Measurements from ENCODE around the gene DAP.
"Not testable (repeated sequence)": the region's sequence is repeated elsewhere in the genome, so short reads cannot be mapped to it uniquely, and the experiment has no call there.

The DAP gene

DNA sequence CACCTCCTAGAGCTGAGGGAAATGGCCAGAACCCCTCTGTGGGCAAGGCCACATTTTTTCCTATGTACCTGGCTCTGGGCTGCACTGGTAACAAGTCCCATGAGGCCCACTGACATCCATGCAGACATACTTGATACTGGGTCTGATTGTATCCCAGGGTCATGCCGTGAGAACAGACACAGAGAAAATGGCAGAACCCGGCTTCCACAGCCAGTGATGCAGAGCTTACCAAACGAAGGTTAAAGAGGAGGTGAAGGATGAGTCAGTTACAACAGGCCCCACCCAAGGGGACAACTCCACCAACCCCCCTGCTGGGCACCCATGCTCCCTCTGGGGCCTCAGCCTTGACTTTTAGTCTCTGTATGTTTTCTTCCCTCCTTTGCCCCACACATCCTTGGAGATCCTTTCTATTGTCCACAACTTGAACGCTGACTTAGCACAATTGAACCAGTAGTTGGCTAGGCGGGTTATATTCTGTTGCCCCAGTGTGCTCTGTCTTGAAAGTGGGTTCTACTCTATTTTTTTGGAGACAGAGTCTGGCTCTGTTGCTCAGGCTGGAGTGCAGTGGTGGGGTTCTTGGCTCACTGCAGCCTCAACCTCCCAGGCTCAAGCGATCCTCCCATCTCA is 93.5 kb downstream of the DAP start:
- DNase-seq (no peak), ATAC-seq (replicated peaks) (no peak)
- H3K4me1 Mint-ChIP-seq: no peaks in the 10 kb centered on the region
- no peak overlapping the region for H3K27ac Mint-ChIP-seq
- no peak overlapping the region for H3K4me3 Mint-ChIP-seq
- no peaks in the 10 kb centered on the region for H3K27me3 Mint-ChIP-seq
- no peaks in the 10 kb centered on the region for H3K36me3 Mint-ChIP-seq
- H3K9me3 Mint-ChIP-seq: no peaks in the 10 kb centered on the region

DNA sequence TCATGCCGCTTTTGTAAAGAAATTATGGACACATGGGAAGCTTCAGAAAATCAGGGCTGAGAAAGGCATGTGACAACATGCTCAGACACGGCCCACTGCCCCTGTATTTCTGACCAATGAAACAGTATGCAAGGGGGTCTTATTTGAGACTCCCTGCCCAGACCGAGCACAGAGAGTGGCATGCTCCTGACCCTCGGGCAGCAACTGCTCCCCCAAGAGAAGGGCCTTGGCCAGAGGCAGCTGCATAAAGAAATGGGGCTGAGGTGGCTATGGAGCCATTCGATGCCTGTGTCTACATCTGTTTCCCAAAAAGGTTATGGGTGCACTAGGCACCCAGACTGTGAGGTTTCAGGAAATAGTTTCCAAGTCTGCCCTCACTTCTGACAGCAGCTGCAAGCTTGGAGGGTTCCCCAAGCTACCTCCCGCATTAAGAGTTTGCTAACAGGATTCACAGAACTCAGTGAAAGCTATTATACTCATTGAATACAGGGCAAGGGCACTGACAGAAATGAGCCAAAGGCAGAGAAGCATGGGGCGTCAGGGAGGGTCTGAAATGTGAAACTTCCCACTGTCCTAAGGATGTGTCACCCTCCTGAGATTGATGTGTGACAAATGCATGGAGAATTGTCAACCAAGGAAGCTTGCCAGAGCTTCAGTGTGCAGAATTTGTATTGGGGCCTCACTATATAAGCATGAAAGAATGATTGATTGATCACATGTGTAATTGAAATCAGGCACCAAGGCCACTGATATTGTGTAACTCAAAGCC is 94.3 kb downstream of the DAP start:
- no peak overlapping the region for H3K4me3 Mint-ChIP-seq
- DNase-seq: no peak
- no peaks in the 10 kb centered on the region for H3K9me3 Mint-ChIP-seq
- no peak for ATAC-seq (replicated peaks)
- no peaks in the 10 kb centered on the region for H3K36me3 Mint-ChIP-seq
- peaks cover 0 to 4% of the 10 kb centered on the region in 2 donors for H3K4me1 Mint-ChIP-seq
- no peaks in the 10 kb centered on the region for H3K27me3 Mint-ChIP-seq
- no peak overlapping the region for H3K27ac Mint-ChIP-seq

DNA sequence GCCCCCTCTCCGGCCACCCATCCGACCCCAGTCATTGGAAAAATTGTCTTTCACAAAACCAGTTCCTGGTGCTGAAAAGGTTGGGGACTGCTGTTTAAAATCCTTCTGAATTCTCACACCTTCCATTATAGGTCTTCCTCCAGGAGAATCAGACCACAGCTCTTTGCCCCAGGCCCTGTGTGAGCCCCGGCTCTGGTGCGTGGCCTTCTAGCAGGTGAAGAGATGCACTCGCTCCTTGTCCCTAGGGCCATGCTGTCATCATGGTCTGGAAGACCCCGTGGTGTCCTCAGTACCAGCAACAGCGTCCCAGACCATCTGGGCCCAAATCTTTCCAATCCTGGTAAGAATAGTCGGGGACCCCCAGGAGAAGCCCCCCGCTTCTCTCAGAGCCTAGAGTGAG is 95.2 kb downstream of the DAP start:
- no peak for ATAC-seq (replicated peaks)
- Mint-ChIP-seq H3K27me3 (no peaks in the 10 kb centered on the region), H3K4me3 (no peak overlapping the region), H3K36me3 (no peaks in the 10 kb centered on the region), H3K9me3 (no peaks in the 10 kb centered on the region), H3K4me1 (peaks cover 0 to 4% of the 10 kb centered on the region in 2 donors), H3K27ac (no peak overlapping the region)
- no peak for DNase-seq

DNA sequence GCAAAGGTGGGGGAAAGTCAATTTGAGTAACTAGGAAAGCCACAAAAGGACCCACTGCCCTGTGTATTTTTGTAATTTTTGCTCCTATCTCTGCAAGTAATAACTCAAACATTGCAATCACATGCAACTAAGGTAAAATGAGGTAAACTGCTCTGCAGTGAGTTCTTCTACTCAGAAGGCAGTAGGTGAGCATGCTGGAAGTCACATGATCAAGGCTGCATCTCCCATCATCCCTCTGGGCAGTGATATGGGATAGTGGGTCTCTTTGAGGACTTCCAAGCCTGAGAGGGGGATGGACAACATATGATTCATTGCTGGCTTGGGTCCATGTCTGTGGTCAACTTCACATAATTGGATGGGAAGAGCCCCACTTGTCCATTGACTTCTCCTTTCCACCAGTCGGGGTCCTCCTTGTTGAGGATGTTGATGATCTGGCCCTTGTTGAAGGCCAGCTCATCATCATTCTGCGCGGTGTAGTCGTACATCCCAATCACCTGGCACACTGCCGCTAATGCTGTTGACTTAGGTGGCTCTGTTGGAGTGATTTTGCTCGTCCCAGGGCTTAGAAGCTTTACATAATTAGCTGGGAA is 96.8 kb downstream of the DAP start:
- H3K36me3 Mint-ChIP-seq, DNase-seq, H3K27me3 Mint-ChIP-seq: not testable (repeated sequence)

DNA sequence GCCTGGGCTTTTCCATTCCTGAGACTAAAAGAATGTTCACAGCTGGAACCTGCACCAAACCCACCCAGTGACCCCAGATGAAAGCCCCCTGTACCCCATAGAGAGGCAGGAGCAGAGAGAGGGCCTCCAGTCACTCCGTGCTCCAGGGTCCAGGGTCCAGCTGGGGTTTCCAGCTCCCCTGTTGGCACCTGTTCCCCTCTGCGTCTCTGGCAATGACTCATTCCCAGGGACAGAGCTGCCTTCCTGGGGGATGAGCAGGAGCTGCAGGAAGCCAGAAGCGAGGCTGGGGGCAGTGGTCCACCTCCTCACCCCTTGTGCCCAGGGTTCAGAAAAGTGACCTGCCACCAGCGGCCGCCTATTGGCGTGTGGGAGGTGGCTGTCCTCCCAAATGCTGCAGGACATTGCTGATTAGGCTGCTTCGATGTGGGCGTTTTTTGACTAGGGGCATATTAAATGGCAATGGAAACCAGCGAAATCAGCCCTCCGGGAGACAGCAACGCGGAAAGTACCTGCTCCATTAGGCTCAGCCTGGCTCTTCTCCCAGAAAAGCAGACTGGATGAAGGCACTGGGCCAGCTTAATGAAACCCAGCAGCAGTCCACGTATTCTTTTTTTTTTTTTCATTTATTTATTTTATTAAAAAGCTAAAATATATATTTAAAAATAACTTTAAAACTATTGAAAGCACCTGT is 97.4 kb downstream of the DAP start:
- Mint-ChIP-seq H3K9me3 (no peaks in the 10 kb centered on the region), H3K27ac (no peak overlapping the region), H3K27me3 (no peaks in the 10 kb centered on the region), H3K4me1 (peaks cover 0 to 4% of the 10 kb centered on the region in 2 donors), H3K36me3 (no peaks in the 10 kb centered on the region), H3K4me3 (no peak overlapping the region)
- no peak for ATAC-seq (replicated peaks)
- no peak for DNase-seq

More for the DNA sequence above, 96.8 kb downstream of the DAP start:
- not testable (repeated sequence) for H3K4me1 Mint-ChIP-seq; H3K9me3 Mint-ChIP-seq; ATAC-seq (replicated peaks); H3K4me3 Mint-ChIP-seq
- H3K27ac Mint-ChIP-seq: peak overlapping the region; percentile 31

DNA sequence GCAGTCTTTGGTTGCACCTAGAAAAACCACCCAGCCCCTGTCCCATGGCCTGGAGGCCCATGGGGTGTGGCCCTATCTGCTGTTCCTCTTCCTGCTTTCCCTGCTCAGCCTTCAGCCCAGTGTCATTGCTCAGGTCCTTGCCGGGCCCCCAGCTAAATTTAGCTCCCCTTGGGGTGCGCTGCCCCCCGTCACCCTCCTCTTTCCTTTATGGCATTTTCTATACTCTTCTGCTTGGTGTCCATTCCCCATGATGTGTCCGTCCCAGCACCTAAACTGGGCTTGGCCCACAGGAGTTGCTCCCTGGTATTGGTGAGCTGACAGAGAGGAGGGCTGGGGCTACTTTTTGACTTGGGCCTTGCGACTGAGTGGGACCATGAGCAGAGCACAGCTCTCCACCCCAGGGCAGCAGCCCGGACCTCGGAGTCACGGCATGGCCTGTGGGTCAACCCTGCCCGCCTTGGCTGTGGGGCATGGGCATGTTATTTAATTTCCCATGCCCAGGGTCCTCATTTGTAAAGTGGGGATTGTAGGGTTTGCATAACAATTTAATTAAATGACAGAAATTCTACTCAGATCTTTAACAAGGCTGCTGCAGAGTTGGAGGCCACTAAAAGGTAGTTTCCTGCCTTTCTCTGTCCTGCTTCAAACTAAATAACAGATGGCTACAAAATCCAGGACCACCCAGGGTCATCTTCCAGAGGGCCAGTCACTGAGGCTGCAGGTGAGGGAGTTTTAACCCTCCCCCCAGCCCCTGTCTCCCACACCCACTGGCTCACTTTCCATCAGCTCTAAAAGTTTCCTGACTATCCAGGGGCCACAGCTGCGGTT is 98.2 kb downstream of the DAP start:
- Mint-ChIP-seq H3K27me3 (no peaks in the 10 kb centered on the region), H3K36me3 (peaks cover 0 to 7% of the 10 kb centered on the region in 2 donors), H3K4me3 (no peak overlapping the region), H3K9me3 (no peaks in the 10 kb centered on the region), H3K4me1 (peaks cover 0 to 4% of the 10 kb centered on the region in 2 donors), H3K27ac (no peak overlapping the region)
- ATAC-seq (replicated peaks) (no peak), DNase-seq (no peak)

DNA sequence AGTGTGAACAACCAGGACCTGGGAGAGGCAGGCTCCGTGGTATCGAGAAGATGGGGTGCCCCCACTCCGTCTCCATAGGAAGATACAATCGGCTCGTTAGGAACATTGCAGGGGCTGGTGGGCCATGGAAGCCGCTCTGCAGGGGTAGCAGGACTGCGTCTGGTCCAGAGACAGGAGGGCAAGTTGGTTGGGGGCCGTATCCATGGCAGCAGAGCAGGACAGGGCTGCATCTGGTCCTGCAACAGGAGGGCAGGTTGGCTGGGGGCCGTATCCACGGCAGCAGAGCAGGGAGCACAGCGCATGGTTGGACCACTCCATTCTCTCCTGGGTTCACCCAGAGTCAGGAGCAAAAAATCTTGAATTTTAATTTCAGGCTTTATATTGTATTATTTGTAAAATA is 99.0 kb downstream of the DAP start:
- peaks cover 0 to 9% of the 10 kb centered on the region in 2 donors for H3K36me3 Mint-ChIP-seq
- H3K27ac Mint-ChIP-seq: no peak overlapping the region
- H3K9me3 Mint-ChIP-seq: no peaks in the 10 kb centered on the region
- DNase-seq (no peak), ATAC-seq (replicated peaks) (no peak)
- no peaks in the 10 kb centered on the region for H3K27me3 Mint-ChIP-seq
- peaks cover 0 to 4% of the 10 kb centered on the region in 2 donors for H3K4me1 Mint-ChIP-seq
- no peak overlapping the region for H3K4me3 Mint-ChIP-seq

DNA sequence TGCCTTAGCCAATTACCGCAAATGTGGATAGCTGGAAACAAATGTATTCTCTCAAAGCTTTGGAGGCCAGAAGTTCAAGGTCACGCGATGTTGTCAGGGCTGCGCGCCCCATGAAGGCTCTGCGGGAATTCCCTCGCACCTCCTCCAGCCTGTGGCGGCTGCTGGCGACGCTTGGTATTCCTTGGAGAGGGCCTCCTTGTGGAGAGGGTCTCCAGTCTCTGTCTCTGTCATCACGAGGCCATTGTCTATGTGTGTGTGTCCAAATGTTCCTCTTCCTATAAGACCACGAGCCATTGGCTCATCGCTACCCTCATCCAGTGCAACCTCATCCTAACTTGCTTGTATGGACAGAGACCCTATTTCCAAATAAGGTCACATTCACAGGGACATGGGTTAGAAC is 99.6 kb downstream of the DAP start:
- no peaks in the 10 kb centered on the region for H3K27me3 Mint-ChIP-seq
- DNase-seq (no peak), ATAC-seq (replicated peaks) (no peak)
- no peak overlapping the region for H3K4me3 Mint-ChIP-seq
- H3K4me1 Mint-ChIP-seq: peaks cover 0 to 4% of the 10 kb centered on the region in 2 donors
- H3K9me3 Mint-ChIP-seq: no peaks in the 10 kb centered on the region
- peak overlapping the region; percentile 47 for H3K27ac Mint-ChIP-seq
- H3K36me3 Mint-ChIP-seq: peaks cover 4 to 12% of the 10 kb centered on the region in 2 donors

DNA sequence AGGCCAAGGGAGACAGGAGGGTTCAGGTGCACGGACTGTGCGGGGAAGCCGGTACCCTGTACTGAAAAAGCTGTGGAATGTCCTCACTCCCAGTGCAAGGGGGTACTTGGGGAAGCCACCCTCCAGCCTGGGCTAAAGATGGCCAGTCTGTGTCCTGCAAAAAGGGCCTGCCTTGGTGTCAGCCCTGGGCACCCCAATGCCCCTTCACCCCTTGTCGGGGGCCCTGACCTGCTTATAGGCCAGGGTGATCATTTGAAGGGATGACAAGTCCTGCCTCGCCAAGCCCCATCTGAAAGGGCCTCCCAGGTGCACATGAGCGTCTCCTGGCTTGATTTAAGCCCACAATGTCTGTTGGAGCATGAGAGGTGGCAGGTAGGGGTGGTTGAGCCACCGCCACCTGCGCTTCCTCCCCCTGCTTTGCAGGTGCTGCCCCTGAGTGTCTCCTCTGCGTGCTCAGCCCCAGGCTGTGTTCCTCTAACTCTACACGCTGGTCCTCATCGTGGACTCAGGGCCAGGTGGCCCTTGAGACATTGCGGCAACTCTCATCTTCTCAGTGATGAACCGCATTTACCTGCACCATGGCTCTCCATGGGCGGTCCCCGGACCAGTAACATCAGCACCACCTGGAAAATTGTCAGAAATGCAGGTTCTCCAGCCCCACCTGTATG is 100.2 kb downstream of the DAP start:
- H3K36me3 Mint-ChIP-seq: peaks cover 9 to 18% of the 10 kb centered on the region in 2 donors
- H3K27ac Mint-ChIP-seq: peak overlapping the region; percentile 47
- no peaks in the 10 kb centered on the region for H3K27me3 Mint-ChIP-seq

DNA sequence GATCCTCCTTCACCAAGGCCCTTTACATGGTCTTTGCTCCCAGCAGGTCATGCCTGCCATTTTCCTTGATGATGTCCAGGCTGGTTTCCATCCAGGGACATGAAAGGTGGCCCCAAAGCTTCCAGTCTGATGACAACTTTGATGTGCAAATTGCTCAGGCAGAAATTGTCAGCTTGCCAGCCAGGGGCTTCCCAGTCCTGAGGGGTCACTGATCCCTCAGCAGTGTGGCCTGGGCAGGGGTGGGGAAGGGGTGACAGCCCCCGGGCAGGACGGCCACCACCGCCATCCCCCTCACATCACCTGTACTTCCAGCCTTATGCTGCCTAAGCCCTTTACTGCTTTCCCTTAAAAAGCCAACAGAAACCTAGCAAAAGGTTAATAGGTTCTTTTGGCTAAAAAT is 100.9 kb downstream of the DAP start:
- Mint-ChIP-seq H3K4me1 (peaks cover 9% of the 10 kb centered on the region in 2 donors), H3K9me3 (no peaks in the 10 kb centered on the region), H3K27ac (peak overlapping the region; percentile 47), H3K27me3 (no peaks in the 10 kb centered on the region), H3K36me3 (peaks cover 16 to 25% of the 10 kb centered on the region in 2 donors), H3K4me3 (no peak overlapping the region)
- ATAC-seq (replicated peaks) (no peak), DNase-seq (no peak)

More for the DNA sequence above, 100.2 kb downstream of the DAP start:
- DNase-seq (no peak), ATAC-seq (replicated peaks) (peak; percentile 46 to 50)
- no peak overlapping the region for H3K4me3 Mint-ChIP-seq
- H3K9me3 Mint-ChIP-seq: no peaks in the 10 kb centered on the region
- peaks cover 4 to 7% of the 10 kb centered on the region in 2 donors for H3K4me1 Mint-ChIP-seq

DNA sequence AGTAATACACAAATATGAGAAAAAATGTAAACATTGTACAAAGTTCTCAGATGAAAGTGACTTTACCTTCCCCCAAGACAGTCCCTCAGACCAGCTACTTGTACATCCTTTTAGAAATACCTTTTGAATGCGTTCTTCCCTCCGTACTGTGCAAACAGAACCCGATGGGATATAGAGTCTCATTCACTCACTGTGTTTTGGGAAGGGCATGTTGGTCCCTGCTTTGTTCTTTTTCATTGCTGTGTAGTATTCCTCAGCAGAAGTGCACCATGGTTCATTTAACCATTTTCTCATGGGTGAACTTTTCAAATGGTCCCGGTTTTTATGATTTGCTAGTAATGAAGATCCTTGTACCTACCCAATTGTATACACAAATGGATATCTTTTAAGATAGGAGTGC is 102.8 kb downstream of the DAP start:
- Mint-ChIP-seq H3K27me3 (no peaks in the 10 kb centered on the region), H3K36me3 (peaks cover 34 to 44% of the 10 kb centered on the region in 2 donors), H3K27ac (peak overlapping the region; percentile 37), H3K9me3 (no peaks in the 10 kb centered on the region), H3K4me3 (no peak overlapping the region), H3K4me1 (peaks cover 21 to 26% of the 10 kb centered on the region in 2 donors)
- DNase-seq: no peak
- ATAC-seq (replicated peaks): no peak

DNA sequence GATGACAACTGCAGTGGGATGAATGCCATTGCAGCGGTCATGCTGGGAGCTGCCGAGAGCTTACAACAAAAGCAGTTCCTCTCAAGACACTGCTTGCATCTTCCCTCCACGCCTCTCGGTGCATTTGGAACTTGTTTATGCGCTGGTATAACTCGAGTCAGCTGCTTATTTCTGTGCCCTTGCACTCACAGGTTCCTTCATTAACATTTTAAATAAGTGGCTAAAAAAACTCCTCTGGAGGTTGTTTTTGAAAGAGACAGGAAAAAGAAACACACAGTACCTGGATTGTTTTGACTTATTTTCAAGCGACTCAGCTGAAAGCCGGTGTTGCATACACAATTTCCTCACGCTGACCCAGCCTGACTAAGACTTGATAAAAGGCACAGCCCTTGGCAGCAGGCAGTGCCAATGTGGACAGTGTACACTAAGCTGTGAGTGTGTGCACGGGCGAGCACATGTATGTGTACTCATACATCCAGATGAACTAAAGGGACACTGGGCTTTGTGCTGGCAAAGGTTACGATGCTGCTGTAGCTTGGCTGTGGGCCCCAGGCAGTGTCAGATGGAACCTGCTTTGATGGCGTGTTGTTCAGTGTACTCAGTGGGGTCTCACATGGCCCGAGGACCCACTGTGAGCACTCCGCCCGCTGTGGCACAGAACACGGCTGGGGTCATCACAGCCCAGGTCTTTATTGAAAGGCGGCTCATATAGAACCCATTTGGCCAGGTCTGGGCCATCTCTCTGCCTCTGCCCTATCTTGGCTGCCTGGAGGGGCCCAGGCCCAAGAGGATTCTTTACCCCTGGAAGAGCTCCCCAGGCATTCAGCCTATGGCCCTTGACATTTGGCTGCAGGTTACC is 104.8 kb downstream of the DAP start:
- no peak overlapping the region for H3K4me3 Mint-ChIP-seq
- peak overlapping the region; percentile 75 for H3K27ac Mint-ChIP-seq
- ATAC-seq (replicated peaks) (no peak), DNase-seq (no peak)
- no peaks in the 10 kb centered on the region for H3K27me3 Mint-ChIP-seq
- peaks cover 17 to 31% of the 10 kb centered on the region in 2 donors for H3K4me1 Mint-ChIP-seq
- peaks cover 50 to 57% of the 10 kb centered on the region in 2 donors for H3K36me3 Mint-ChIP-seq
- H3K9me3 Mint-ChIP-seq: no peaks in the 10 kb centered on the region

Measured in stimulated activated naive B cell treated with anti-CD40 and anti-IgM and Interleukin-4, amounts not matched to agents 10 μg/mL and 1 μg/mL and 100 μg/mL, for 72 hours (primary cell).